Endothelial cell (in vitro differentiated cells): ENCODE results near the gene SLC5A9. TPM values are rescaled to one million over a fixed set of nuclear protein-coding genes. Genes with fewer than 3 reads are reported as not detected.

Experiments
- DNase-seq: peaks from one replicate; pipeline ENCODE4 v3.0.0; 2021; ENCODE audit warnings: low spot score
- H3K27ac Mint-ChIP-seq: one replicate; pipeline ENCODE4 v1.8.0; 2021; ENCODE audit warnings: mixed read lengths, inconsistent platforms; ENCODE audit not compliant: unreplicated experiment
- H3K27me3 Mint-ChIP-seq: one replicate; pipeline ENCODE4 v1.8.0; 2021; ENCODE audit warnings: mild to moderate bottlenecking, moderate library complexity, mixed read lengths, inconsistent platforms; ENCODE audit not compliant: unreplicated experiment
- H3K36me3 Mint-ChIP-seq: one replicate; pipeline ENCODE4 v1.8.0; 2021; ENCODE audit warnings: mild to moderate bottlenecking, low read depth, mixed read lengths, inconsistent platforms; ENCODE audit not compliant: unreplicated experiment
- H3K4me1 Mint-ChIP-seq: one replicate; pipeline ENCODE4 v1.8.0; 2021; ENCODE audit warnings: mild to moderate bottlenecking, mixed read lengths, inconsistent platforms; ENCODE audit not compliant: unreplicated experiment
- H3K4me3 Mint-ChIP-seq: one replicate; pipeline ENCODE4 v1.8.0; 2021; ENCODE audit warnings: mild to moderate bottlenecking, mixed read lengths, inconsistent platforms; ENCODE audit not compliant: unreplicated experiment
- H3K9me3 Mint-ChIP-seq: one replicate; pipeline ENCODE4 v1.8.0; 2021; ENCODE audit warnings: mixed read lengths, inconsistent platforms; ENCODE audit not compliant: unreplicated experiment
- total RNA-seq: library from RNA; stranded (reverse); fragmentation: NEBNext Ultra II Directional; extraction: Animal tissue kit (Norgen Biotek cat#: 25700); gene quantifications from one replicate; pipeline ENCODE4 v1.2.1, GENCODE V29; 2021; ENCODE audit not compliant: unreplicated experiment
- TF ChIP-seq, protein P1 (sequence below): fragments of 200-600 bp; sonication (generic); IDR thresholded peaks from one replicate; pipeline ENCODE4 v1.5.0; 2021; ENCODE audit warnings: antibody characterized with exemption; ENCODE audit not compliant: unreplicated experiment

The SLC5A9 gene
- total RNA-seq, 1 donor from 2014 or later, result 1.1 TPM

DNA sequence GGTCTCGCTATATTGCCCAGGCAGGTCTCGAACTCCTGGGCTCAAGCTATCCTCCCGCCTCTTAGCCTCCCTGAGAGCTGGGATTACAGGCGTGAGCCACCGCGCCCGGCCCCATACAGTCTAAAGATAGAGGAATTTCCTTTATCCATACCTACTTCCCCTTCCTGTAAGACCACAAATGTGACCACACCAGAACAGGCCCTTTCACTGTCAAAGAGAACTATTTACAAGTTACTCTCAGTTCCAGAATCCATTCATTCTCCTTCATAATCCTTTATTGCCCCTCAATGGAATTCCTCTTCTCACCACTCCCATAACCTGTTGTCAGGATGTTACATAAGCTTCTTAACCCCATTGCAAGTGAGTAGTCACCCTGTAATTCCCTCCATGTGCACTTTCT, 26.3 kb upstream of the SLC5A9 start:
- peaks cover 4% of the 10 kb centered on the region for H3K36me3 Mint-ChIP-seq
- peaks cover 4% of the 10 kb centered on the region for H3K9me3 Mint-ChIP-seq
- H3K27ac Mint-ChIP-seq, result no peak overlapping the region

DNA sequence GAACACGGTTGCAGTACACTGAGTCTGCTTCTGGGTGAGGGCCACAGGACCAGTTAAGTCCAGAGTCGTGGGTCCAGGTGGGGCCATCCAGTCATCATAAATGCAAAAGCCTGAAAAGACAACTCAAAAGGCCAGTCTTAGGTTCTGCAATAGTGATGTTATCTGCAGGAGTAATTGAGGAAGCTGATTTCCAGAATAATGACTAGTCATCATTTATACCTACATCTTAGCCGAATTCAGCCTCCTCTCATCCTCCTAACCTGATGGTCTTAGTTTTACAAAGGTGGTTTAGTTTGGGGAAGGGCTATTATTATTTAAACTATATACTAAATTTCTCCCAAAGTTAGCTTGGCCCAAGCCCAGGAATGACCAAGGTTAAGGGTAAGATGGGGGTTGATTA, 23.5 kb upstream of the SLC5A9 start:
- Mint-ChIP-seq H3K4me1 (peaks cover 48% of the 10 kb centered on the region), H3K9me3 (no peaks in the 10 kb centered on the region), H3K36me3 (no peaks in the 10 kb centered on the region), H3K27ac (no peak overlapping the region), H3K4me3 (no peak overlapping the region), H3K27me3 (peaks cover 2% of the 10 kb centered on the region)
- TF ChIP-seq, protein P1, sequence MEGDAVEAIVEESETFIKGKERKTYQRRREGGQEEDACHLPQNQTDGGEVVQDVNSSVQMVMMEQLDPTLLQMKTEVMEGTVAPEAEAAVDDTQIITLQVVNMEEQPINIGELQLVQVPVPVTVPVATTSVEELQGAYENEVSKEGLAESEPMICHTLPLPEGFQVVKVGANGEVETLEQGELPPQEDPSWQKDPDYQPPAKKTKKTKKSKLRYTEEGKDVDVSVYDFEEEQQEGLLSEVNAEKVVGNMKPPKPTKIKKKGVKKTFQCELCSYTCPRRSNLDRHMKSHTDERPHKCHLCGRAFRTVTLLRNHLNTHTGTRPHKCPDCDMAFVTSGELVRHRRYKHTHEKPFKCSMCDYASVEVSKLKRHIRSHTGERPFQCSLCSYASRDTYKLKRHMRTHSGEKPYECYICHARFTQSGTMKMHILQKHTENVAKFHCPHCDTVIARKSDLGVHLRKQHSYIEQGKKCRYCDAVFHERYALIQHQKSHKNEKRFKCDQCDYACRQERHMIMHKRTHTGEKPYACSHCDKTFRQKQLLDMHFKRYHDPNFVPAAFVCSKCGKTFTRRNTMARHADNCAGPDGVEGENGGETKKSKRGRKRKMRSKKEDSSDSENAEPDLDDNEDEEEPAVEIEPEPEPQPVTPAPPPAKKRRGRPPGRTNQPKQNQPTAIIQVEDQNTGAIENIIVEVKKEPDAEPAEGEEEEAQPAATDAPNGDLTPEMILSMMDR, result no peak
- DNase-seq, result no peak

More for the DNA sequence above, 26.3 kb upstream of the SLC5A9 start:
- TF ChIP-seq, protein P1, result no peak
- Mint-ChIP-seq H3K4me1 (peaks cover 33% of the 10 kb centered on the region), H3K4me3 (no peak overlapping the region), H3K27me3 (peaks cover 2% of the 10 kb centered on the region)
- DNase-seq, result no peak

DNA sequence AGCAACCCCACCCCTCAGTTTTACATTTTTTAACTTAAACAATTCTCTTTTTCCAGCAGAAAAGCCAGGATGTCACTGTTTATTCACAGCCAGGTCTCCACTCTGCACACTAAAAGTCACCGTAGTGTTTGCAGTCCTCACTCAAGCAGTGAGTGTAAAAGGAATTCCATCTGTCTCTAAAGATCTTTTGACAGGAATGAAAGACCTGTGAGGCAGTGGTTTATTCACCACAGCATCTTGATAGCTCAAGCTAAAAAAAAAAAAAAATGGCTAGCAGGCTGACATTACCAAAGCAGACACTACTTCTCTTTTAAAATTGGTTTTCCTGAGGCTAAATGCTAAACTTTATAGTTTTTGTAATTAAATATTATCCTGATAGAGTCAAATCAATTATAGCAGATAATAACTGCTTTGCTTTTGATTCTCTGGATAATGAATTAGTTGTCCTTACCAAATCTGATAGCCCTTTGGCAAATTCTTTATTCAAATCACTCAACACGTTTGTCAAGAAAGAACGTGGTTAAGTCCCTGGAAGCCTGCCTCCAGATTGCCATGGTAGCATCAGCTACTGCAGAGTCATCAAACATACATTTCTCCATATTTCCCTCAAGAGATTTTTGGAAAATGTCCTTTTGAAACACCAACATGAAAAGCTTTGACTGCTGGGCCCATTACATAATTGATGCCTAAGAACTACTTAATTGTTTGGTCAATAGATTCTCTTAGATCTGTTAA, 22.2 kb upstream of the SLC5A9 start:
- Mint-ChIP-seq H3K36me3 (no peaks in the 10 kb centered on the region), H3K4me3 (no peak overlapping the region), H3K4me1 (peaks cover 48% of the 10 kb centered on the region), H3K9me3 (no peaks in the 10 kb centered on the region), H3K27ac (no peak overlapping the region), H3K27me3 (peaks cover 2% of the 10 kb centered on the region)
- TF ChIP-seq, protein P1, result no peak
- DNase-seq, result no peak

DNA sequence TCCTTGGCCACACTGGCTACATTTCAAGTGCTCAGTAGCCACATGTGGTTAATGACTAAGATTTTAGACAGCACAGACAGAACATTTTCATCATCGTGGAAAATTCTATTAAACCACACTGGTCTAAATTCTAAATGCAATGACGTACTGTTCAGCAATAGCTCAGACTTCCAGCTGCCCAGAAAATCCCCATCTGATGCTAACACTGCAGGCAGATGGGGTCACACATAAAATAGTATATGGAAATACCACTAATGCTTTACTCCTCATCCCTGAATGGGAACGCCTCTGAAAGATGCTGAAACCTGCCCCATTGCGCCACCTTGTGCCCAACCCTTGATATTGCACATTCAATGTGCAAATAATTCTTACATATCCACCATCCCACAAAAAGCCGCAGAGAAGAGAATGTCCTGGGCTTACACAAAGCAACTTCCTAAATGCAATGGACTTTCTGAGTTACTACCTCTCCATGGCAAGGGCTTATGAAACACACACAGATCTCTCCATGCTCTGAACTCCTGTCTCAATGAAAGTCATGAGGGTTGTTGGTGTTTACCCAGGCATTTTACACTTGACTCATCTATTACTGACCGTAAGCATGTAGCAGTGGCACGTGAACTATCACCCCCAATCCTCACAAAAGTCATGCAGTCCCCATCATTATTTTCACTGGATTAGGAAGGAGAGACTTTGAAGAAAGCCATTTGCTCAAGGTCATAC, 20.3 kb upstream of the SLC5A9 start:
- Mint-ChIP-seq H3K4me1 (peaks cover 42% of the 10 kb centered on the region), H3K36me3 (no peaks in the 10 kb centered on the region), H3K9me3 (no peaks in the 10 kb centered on the region), H3K4me3 (no peak overlapping the region), H3K27ac (no peak overlapping the region), H3K27me3 (peaks cover 2% of the 10 kb centered on the region)
- TF ChIP-seq, protein P1, result peak; percentile 94
- DNase-seq, result peak; percentile 72
